Hepatocyte (in vitro differentiated cells): ENCODE data around the gene SLC26A11.

Source experiments
- EZH2 ChIP-seq: fragments of 200-600 bp; sonication (generic); IDR thresholded peaks from 2 replicates; pipeline ENCODE4 v1.6.1; 2016; ENCODE audit warnings: antibody characterized with exemption, mild to moderate bottlenecking, borderline replicate concordance
- EZH2phosphoT487 ChIP-seq: fragments of 200-600 bp; sonication (generic); IDR thresholded peaks from one replicate; pipeline ENCODE4 v1.6.1; 2018; ENCODE audit warnings: antibody characterized with exemption, mild to moderate bottlenecking, low read depth, moderate library complexity; ENCODE audit not compliant: unreplicated experiment, severe bottlenecking
- TF ChIP-seq, protein P1 (sequence below): fragments of 200-600 bp; sonication (generic); IDR thresholded peaks from 2 replicates; pipeline ENCODE4 v1.5.1; 2016; ENCODE audit warnings: antibody characterized with exemption, mild to moderate bottlenecking; ENCODE audit not compliant: poor library complexity

DNA sequence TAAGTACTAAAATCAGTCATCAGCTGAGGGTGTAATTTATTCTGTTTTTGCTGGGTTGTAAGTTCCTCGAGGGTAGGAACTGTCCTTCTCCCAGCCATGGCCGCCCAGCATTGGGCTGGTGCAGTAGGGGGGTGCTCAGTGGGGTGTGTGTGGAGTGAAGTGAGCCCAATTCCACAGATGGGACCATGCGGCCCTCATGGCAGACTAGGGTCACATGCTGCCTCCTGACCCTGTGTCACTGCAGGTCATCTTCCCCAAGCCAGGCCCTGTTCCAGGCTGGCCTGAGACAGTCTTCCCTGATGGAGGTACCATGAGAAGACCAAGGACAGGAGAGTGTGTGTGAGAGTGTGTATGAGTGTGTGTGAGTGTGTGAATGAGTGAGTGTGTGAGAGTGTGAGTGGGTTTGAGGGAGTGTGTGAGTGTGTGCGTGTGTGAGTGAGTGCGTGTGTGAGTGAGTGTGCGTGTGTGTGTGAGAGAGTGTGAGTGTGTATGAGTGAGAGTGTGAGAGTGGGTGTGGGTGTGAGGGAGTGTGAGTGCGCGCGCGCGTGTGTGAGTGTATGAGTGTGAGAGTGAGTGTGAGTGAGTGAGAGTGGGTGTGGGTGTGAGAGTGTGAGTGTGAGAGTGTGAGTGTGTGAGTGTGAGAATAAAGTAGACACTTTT, 3.7 kb downstream of the SLC26A11 start:
- TF ChIP-seq EZH2 (no peak), EZH2phosphoT487 (no peak)
- TF ChIP-seq, protein P1, sequence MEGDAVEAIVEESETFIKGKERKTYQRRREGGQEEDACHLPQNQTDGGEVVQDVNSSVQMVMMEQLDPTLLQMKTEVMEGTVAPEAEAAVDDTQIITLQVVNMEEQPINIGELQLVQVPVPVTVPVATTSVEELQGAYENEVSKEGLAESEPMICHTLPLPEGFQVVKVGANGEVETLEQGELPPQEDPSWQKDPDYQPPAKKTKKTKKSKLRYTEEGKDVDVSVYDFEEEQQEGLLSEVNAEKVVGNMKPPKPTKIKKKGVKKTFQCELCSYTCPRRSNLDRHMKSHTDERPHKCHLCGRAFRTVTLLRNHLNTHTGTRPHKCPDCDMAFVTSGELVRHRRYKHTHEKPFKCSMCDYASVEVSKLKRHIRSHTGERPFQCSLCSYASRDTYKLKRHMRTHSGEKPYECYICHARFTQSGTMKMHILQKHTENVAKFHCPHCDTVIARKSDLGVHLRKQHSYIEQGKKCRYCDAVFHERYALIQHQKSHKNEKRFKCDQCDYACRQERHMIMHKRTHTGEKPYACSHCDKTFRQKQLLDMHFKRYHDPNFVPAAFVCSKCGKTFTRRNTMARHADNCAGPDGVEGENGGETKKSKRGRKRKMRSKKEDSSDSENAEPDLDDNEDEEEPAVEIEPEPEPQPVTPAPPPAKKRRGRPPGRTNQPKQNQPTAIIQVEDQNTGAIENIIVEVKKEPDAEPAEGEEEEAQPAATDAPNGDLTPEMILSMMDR = no peak
